ENCODE data around the gene PGP.

Gene PGP

DNA sequence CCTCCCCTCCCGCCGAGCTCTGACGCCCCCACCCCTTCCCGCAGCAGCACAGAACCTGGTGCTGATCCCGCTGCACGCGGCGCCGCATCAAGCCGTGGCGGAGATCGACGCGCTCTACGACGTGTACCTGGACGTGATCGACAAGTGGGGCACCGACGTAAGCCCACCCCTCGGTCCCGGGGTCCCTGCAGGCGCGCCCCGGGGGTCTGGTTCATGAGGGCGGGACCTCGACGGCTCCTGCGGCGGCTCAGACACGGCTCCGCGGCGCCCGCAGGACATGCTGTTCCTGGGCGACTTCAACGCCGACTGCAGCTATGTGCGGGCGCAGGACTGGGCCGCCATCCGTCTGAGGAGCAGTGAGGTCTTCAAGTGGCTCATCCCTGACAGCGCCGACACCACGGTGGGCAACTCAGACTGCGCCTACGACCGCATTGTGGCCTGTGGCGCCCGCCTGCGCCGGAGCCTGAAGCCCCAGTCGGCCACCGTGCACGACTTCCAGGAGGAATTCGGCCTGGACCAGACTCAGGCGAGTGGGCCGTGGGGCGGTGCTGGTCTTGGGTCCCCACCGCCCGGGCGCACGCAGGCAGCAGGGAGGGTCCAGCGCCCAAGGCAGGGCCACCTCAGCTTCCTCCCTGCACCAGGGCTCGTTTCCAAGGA is 23.0 kb upstream of the PGP start:
- DNase-seq (ENCODE audit: low read depth in 4 of 4, low spot score in 1 of 4), result no peak

DNA sequence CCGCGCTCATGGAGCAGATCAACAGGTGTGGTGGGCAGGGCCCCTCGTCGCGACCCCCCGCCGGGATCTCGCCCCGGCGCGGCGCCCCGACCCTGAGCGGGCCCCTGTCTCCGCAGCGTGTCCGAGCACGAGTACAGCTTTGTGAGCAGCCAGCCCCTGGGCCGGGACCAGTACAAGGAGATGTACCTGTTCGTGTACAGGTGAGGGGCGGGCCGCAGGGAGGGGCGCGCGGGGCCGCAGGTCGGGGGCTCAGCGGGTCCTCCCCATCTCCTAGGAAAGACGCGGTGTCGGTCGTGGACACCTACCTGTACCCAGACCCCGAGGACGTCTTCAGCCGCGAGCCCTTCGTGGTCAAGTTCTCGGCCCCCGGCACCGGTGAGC is 22.5 kb upstream of the PGP start:
- no peak for DNase-seq (ENCODE audit: low read depth in 4 of 4, low spot score in 1 of 4)

DNA sequence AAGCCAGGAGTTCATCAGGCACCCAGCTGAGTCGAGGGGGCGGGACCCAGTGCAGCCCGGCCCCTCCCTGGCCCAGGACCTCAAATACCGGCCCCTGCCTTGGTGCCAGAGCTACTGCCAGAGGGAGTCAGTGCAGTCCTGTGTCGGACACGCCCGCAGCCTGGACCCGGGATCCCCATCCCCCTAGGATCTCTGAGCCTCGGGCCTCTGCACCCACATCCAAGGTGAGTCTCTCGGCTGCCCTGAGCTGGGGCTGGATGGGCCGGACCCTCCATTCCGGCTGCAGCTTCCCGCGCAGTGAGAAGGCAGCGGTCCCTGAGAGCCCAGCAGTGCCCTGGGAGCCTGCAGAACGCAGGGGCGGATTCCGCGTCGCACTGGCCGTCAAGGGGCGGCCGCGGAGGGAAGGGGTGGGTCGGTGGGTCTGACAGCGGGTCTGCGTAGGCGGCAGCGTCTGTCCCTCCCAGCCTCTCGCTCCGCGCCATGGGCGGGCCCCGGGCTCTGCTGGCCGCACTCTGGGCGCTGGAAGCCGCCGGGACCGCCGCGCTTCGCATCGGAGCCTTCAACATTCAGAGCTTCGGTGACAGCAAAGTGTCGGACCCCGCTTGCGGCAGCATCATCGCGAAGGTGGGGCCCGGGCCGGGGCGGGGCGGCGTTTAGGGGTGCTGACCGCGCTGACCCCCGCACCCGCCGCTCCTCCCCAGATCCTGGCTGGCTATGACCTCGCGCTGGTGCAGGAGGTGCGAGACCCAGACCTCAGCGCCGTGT is 21.9 kb upstream of the PGP start, which contains the start of gene DNASE1L2:
DNASE1L2 (plus strand) TSS at position 108 of the 765 bp plus-strand sequence; CDS start at position 481, 373 bp downstream.
- DNase-seq (ENCODE audit: low read depth in 4 of 4, low spot score in 1 of 4), result no peak

DNA sequence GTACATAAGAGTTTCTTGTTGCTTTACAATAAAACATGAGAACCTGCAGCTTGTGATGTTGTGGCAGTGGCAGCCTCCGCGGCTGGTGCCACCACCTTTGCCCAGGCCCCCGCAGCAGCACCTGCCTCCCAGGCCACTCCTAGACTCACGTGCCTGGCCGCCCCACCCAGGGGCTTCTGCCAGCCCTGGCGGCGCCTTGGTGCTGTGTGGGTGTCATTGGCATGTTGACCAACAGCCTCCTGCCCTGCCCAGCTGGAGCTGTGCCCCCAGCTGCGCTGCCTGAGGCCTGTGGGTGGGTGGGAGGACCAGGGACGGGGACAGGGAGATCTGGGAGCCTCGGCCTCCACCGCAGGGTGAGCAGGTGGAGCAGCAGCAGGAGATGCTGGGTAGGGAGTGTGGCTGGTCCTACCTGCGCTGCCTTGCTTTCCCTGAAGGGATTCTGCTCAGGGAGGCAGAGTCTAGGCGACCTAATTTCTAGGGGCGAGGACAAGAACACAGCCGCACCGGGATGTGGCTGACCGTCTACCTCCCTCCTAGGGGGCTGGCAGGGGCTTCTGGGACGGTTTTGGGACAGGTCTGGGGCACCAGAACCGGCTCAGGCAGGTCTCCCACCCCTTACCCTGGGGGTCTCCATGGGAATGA is 21.2 kb upstream of the PGP start:
- DNase-seq (ENCODE audit: low read depth in 4 of 4, low spot score in 1 of 4), result no peak

DNA sequence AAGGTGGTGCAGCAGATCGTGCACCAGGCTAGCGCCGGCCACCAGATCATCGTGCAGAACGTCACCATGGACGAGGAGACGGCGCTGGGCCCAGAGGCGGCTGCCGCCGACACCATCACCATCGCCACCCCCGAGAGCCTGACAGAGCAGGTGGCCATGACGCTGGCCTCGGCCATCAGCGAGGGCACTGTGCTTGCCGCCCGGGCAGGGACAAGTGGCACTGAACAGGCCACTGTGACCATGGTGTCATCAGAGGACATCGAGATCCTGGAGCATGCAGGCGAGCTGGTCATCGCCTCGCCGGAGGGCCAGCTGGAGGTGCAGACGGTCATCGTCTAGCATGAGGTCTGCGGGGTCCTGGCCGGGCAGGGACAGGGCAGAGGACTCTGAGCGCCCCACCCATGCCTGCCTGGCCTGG is 20.6 kb upstream of the PGP start:
- no peak for DNase-seq (ENCODE audit: low read depth in 4 of 4, low spot score in 1 of 4)

DNA sequence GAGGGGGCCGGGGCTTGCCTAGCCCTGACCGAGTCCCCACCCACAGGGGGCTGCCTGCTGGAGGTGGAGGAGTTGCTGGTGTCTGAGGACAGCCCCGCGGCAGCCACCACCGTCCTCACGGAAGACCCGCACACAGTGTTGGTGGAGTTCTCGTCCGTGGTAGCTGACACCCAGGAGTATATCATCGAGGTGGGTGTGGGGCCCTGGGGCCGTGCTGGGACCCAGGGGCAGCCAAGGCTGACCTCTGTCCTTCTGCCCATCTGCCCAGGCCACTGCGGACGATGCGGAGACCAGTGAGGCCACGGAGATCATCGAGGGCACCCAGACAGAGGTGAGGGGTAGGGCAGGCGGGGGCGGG is 20.2 kb upstream of the PGP start:
- DNase-seq (ENCODE audit: low read depth in 4 of 4, low spot score in 1 of 4), result no peak

DNA sequence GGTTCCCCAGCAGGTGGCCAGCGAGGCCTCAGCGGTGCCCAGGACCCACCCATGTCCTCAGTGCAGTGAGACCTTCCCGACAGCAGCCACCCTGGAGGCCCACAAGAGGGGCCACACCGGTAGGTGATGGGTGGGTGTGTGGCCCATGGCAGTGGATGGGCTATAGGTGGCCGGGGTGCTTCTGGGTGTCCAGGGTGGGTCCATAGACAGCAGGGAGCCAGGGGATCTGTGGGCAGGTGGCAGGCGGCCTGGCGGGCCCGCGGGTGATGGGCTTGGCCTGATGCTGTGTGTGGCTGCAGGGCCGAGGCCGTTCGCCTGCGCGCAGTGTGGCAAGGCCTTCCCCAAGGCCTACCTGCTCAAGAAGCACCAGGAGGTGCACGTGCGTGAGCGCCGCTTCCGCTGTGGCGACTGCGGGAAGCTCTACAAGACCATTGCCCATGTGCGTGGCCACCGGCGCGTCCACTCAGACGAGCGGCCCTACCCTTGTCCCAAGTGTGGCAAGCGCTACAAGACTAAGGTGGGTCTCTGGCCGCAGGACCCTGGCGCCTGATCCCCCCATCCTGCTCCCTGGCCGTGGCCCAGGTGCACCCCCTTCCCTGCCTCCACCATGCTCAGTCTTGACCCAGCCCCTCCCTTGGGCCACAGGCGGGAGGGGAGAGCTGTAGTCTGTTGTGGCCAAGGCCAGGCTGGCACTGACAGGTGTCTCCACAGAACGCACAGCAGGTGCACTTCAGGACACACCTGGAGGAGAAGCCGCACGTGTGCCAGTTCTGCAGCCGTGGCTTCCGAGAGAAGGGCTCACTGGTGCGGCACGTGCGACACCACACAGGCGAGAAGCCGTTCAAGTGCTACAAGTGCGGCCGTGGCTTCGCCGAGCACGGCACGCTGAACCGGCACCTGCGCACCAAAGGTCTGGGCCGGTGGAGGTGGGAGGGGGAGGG is 19.5 kb upstream of the PGP start:
- DNase-seq (ENCODE audit: low read depth in 4 of 4, low spot score in 1 of 4), result no peak

DNA sequence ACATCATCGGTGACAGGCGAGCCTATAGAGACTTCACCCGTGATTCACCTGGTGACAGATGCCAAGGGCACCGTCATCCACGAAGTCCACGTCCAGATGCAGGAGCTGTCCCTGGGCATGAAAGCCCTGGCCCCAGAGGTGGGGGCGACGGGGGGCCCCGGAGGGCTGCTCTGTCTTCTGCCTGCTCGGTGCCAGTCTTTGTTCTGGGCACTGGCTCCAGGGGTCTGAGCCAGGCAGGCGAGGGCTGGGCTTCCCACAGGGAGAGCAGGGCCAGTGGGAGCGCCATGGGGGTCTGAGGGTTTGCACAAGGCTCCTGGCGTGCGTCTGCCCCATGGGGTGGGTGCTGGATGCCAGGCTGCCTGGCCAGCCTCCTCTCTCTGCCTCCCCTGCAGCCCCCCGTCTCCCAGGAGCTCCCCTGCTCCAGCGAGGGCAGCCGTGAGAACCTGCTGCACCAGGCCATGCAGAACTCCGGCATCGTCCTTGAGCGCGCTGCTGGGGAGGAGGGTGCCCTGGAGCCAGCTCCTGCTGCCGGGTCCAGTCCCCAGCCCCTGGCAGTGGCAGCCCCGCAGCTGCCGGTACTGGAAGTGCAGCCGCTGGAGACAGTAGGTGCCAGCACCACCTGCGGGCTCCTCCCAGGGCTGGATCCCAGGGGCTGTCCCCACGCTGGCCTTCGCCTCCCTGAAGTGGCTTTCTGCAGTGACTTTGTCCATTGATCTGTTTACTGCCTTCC is 18.6 kb upstream of the PGP start:
- DNase-seq (ENCODE audit: low read depth in 4 of 4, low spot score in 1 of 4), result no peak

DNA sequence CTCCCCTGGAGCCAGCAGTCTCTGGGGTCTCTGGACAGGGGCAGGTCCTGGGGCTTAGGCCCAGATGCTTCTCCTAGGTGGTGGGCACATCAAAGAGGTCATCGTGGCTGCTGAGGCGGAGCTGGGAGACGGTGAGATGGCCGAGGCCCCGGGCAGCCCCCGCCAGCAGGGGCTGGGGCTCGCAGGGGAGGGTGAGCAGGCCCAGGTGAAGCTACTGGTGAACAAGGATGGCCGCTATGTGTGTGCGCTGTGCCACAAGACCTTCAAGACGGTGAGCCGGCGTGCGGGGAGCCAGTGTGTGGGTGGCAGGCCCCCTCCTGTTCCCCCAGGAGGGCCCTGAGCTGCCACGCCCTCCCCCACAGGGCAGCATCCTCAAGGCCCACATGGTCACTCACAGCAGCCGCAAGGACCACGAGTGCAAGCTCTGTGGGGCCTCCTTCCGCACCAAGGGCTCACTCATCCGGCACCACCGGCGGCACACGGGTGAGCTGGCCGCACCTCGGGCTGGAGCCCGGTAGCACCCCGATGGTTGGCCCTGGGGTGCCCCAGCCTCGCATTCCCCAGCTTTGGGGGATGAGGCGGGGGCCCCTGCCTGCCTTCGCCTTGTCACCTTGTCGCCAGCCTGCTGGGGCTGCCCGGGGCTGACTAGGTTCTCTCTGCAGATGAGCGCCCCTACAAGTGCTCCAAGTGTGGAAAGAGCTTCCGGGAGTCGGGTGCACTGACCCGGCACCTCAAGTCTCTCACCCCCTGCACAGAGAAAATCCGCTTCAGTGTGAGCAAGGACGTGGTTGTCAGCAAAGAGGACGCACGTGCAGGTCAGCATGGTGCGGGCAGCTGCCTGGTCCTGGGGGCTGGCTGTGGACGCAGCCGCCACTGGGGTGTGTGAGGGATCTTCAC is 17.7 kb upstream of the PGP start:
- no peak for DNase-seq (ENCODE audit: low read depth in 4 of 4, low spot score in 1 of 4)

DNA sequence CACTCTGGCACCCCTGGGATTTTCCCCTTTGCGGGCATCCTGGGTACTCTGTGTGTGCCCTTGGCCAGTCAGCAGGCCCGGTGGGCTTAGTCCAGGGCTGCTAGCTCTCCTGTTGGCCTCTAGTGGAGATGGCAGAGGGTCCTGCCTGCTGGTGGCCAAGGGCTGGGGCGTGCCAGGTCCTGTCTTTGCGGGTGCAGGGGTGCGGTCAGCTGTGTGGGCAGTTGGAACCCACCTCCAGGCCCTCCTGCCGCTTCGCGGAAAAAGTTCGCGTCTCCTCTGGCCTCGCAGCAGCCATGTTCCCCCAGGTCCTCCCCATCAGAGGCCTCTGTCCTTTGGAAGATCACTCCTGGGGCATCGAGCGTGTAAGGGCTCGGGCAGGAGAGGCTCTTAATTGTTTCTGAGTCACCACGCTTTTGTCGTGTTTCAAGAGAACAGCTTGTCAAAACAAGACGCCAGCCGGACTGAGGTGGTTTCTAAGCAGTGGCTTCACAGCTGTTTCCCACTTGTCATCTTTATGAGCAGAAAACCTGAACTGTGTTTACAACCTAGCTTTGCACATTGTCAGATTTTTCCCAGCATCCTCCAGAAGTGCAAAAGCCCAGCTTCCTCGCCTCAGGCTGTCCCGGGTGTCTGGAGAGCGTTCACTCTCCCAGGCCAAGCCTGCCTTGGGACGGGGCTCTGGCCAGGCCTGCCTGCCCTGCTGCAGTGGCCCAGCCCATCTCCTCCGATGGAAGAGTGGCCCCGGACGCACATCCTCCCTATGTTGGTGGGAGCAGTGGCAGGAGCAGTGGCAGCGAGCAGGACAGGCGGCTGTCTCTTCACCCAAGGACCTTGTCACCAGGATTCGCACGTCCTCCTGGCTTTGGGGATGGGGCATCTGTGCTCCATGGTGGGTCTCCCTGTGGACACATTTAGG is 16.6 kb upstream of the PGP start:
- no peak for DNase-seq (ENCODE audit: low read depth in 4 of 4, low spot score in 1 of 4)

DNA sequence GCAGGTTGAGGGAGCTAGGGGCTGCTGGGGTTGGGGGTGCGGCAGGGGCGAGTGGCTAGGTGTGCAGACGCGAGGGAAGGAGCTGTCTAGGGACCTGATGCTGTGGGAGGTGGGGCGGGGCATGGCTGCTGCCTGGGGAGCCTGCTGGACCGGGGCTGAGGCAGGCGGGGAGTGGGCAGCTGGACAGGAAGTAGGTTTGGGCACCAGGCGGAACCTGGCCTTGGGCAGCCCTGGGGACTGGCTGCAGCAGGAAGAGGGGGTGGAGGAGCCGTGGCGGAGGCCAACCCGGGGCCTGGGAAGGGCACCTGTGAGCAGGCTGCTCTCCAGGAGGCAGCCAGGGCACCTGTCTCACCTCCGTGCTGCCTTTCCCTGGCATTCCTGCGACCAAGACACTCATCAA is 15.7 kb upstream of the PGP start:
- no peak for DNase-seq (ENCODE audit: low read depth in 4 of 4, low spot score in 1 of 4)

DNA sequence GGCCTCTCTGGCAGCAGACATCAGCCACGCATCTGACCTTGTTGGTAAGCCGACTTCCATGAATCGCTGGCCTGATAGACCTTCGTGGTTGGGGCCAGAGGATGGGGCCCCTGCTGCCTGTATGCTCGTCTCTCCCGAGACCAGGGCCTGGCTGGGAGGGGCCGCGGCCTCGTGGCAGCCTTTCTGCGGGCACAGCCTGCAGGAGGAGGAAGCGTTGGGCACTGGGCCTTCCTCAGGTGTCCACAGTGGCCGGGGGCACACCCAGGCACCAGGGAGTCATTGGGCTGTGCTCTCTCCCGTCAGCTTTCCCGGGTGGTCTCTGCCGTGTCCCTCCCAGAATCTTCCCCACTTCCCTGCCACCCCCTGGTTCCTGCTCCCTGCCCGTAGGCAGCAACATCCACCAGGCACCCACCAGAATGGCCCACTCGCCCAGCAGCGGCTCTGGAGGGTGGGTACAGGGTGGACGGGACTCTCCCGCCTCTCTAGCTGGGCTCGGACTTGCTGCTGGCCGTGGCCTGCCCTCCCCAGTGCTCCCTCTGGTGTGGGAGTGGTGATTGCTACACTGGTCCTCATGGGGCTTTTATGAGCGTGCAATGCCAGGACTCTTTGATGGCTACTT is 15.1 kb upstream of the PGP start:
- no peak for DNase-seq (ENCODE audit: low read depth in 4 of 4, low spot score in 1 of 4)

DNA sequence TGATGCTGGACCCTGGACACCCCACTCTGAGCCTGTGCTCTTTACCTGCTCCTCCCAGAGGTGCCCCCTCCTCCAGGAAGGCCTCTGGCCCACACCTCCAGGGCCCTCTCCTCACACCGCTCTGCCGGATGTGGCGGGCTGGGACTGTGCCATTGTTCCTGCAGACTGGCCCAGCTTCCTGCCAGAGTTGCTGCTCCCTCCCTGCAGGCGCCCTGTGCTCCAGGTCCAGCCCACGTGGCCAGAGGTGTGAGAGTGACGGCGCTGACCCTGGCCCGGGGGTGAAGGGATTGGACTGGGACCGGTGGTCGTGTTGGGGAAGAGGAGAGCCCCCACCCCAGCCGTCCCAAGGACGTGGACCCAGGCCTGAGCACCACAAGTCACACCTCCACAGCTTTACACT is 14.5 kb upstream of the PGP start:
- no peak for DNase-seq (ENCODE audit: low read depth in 4 of 4, low spot score in 1 of 4)

DNA sequence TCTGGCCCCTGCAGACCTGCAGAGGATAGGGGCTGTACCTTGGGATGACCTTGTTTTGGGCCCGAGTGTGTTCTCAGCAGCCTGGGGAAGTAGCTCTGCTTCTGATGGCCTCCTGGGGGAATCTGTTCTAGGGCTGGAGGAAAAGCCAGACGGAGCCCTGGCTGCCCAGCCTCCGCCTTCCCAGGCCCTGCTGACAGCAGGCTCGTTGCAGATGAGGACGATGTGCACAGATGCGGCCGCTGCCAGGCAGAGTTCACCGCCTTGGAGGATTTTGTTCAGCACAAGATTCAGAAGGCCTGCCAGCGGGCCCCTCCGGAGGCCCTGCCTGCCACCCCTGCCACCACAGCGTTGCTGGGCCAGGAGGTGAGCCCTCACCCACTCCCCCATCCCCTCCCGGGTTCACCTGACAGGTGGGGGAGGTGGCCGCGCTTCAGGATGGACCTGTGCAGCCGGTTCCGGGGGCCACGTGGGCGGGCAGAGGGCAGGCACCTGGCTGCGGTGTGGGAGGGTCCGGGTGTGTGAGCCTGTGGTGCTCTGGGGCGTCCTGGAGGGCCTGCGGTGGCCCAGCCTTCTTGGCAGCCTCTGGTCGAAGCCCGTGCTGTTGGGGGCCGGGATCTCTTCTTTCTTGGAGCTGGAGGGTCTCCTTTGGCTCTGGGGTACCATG is 13.7 kb upstream of the PGP start:
- DNase-seq (ENCODE audit: low read depth in 4 of 4, low spot score in 1 of 4), result no peak

DNA sequence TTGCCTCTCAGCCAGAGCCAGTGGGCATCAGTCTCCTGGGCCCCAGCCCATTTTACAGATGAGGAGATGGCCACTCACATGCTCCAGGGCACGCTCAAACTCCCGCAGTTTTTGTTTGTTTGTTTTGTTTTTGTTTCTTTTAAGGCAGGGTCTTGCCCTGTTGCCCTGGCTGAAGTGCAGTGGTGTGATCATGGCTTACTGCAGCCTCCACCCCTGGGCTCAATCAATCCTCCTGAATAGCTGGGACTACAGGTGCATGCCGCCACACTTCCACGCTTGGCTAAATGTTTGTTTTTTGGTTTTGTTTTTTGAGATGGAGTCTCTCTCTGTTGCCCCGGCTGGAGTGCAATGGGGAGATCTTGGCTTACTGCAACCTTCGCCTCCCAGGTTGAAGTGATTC is 12.3 kb upstream of the PGP start:
- no peak for DNase-seq (ENCODE audit: low read depth in 4 of 4, low spot score in 1 of 4)

DNA sequence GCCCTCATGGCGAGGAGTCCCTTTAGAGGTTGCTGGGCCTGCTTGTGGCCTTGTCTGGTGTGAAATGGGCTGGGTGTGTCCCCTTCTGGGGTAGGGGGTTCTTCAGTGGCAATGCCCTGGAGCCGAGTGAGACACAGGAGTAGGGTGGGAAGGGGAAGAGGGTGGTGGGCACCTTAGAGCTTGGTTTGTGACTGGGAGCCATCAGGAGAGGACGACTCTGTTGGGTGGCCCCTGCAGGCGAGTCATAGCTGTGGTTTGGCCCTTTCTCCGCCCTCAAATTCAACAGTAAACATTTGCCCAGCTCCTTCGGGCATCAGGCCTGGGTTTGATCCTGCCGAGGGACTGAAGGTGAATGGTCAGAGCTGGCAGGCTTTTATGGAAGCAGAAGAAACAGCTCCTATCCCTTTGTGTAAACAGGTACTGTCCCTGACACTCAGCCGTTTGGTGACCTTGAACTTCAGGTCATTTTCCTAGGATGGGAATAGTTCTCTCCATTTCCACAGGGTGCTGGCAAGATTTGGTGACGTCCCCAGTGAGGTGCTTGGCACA is 11.7 kb upstream of the PGP start:
- no peak for DNase-seq (ENCODE audit: low read depth in 4 of 4, low spot score in 1 of 4)

DNA sequence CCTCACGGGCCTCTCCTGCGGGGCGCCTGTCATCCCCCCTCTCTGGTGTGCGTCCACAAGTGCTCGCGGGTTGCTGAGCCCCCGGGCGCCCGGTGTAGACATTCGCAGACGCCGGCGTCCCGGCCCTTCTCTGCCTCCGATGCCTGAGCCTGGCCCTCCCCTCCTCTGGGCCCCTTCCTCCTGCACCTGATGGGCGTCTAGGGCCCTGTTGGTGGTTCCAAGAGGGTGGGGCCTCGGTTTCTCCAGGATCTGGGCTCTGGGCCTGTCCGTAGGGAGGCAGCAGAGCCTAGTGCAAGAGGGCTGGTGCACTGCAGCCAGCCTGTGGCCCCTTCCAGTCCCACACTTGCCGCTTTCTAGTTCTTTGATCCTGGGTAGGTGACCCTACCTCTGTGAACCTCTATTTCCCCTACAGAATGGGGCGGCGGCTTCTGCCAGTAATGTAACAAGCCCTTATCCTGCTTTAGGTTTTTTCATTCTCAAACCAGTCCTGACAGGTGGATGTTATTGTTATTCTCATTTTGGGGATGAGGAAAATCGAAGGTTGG is 9.4 kb upstream of the PGP start:
- no peak for DNase-seq (ENCODE audit: low read depth in 4 of 4, low spot score in 1 of 4)

Measured in stimulated activated CD4-positive, alpha-beta T cell treated with anti-CD3 and anti-CD28 coated beads, Interleukin-1b, Interleukin-23, amount 100 ng/mL, for 24 hours (primary cell).